AML-193 (cell line): ENCODE measurements around the gene CEP20.
"Not testable (repeated sequence)": the region's sequence is repeated elsewhere in the genome, so short reads cannot be mapped to it uniquely, and the experiment has no call there.

Source experiments
- DNase-seq, 2 experiments: peaks; one replicate each; lab custom pipeline; 2025; lab: John Stamatoyannopoulos, UW

The CEP20 gene

GRCh38 chr16:15888072-15888976 is at the start of gene CEP20:
Gene CEP20 (minus strand): TSS chr16:15888603. CDS start chr16:15888585, 18 bp downstream.
- peak; percentile 98 for DNase-seq

- DNase-seq = not testable (repeated sequence)
Observed at GRCh38 chr16:15936809-15937208, 48.4 kb upstream of the CEP20 start.

GRCh38 chr16:15934991-15935390 is 46.6 kb upstream of the CEP20 start:
- DNase-seq = no peak

GRCh38 chr16:15933781-15934180 is 45.4 kb upstream of the CEP20 start:
- DNase-seq = no peak

- no peak for DNase-seq
Observed at GRCh38 chr16:15932939-15933338, 44.5 kb upstream of the CEP20 start.

- no peak for DNase-seq
Observed at GRCh38 chr16:15928261-15929104, 40.1 kb upstream of the CEP20 start.

- no peak for DNase-seq
Observed at GRCh38 chr16:15925631-15926030, 37.2 kb upstream of the CEP20 start.

- DNase-seq = no peak
Observed at GRCh38 chr16:15924996-15925395, 36.6 kb upstream of the CEP20 start.

- no peak for DNase-seq
Observed at GRCh38 chr16:15919331-15919730, 30.9 kb upstream of the CEP20 start.

GRCh38 chr16:15918314-15918713 is 29.9 kb upstream of the CEP20 start:
- not testable (repeated sequence) for DNase-seq

- no peak for DNase-seq
Observed at GRCh38 chr16:15916323-15916722, 27.9 kb upstream of the CEP20 start.

GRCh38 chr16:15915555-15916081 is 27.2 kb upstream of the CEP20 start:
- DNase-seq = no peak

GRCh38 chr16:15913046-15913698 is 24.8 kb upstream of the CEP20 start:
- DNase-seq = no peak

GRCh38 chr16:15911198-15911597 is 22.8 kb upstream of the CEP20 start:
- DNase-seq = no peak

GRCh38 chr16:15907863-15908478 is 19.6 kb upstream of the CEP20 start:
- peak in 1 of 2 experiments; percentile 4 for DNase-seq

- DNase-seq = no peak
Observed at GRCh38 chr16:15906439-15906838, 18.0 kb upstream of the CEP20 start.

GRCh38 chr16:15903960-15904359 is 15.6 kb upstream of the CEP20 start:
- no peak for DNase-seq

GRCh38 chr16:15900901-15901500 is 12.6 kb upstream of the CEP20 start:
- DNase-seq = no peak

- DNase-seq = no peak
Observed at GRCh38 chr16:15900357-15900756, 12.0 kb upstream of the CEP20 start.

GRCh38 chr16:15899538-15900100 is 11.2 kb upstream of the CEP20 start:
- DNase-seq = peak in 1 of 2 experiments; percentile 13

GRCh38 chr16:15898654-15899053 is 10.3 kb upstream of the CEP20 start:
- DNase-seq = no peak
